HG03432 (cell line): ENCODE data around the gene CCNDBP1.
"Not testable (repeated sequence)": the region's sequence is repeated elsewhere in the genome, so short reads cannot be mapped to it uniquely, and the experiment has no call there.

ENCODE experiments used
- ATAC-seq: cut with Tn5 transposase; IDR thresholded peaks from one replicate; pipeline ENCODE4 v1.9.1; 2021; ENCODE audit warnings: mild to moderate bottlenecking, moderate library complexity; ENCODE audit not compliant: unreplicated experiment

Gene CCNDBP1, protein sequence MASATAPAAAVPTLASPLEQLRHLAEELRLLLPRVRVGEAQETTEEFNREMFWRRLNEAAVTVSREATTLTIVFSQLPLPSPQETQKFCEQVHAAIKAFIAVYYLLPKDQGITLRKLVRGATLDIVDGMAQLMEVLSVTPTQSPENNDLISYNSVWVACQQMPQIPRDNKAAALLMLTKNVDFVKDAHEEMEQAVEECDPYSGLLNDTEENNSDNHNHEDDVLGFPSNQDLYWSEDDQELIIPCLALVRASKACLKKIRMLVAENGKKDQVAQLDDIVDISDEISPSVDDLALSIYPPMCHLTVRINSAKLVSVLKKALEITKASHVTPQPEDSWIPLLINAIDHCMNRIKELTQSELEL

DNA sequence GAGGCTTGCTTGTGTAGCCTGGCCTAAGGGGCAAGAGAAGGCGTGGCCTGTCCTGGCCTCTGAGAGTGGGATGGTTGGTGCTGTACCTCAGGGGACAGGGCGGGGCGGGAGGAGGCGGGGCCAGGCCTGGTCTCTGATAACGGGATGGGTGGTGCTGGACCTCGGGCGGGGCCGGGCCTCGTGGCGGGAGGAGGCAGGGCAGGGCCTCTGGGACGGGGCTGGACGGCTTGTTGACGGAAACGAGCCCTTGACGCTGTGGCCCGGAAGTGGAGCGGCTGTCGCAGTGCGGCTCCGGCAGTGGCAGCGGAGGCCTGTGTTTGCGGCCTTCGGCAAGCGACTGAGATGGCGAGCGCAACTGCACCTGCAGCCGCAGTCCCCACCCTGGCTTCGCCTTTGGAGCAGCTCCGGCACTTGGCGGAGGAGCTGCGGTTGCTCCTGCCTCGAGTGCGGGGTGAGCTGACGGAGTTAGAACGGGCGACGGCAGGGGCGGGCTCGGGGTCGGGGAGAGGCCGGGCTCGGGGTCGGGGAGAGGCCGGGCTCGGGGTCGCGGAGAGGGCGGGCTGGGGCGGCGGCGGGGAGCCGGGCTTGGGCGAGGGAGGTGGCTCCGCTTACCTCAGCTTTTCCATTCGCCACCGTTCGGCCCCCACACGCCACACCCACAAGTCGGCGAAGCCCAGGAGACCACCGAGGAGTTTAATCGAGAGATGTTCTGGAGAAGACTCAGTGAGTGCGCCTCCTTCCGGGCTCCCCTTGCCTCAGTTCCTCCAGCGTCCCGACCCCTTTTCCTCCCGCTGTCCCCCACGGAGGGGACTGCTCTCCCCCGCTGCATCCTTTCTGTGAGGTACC lies at the start of gene CCNDBP1:
CCNDBP1 (plus strand) TSS at position 247 of the 846 bp plus-strand sequence; CDS start at position 343, 96 bp downstream.
- ATAC-seq: peak; percentile 95

DNA sequence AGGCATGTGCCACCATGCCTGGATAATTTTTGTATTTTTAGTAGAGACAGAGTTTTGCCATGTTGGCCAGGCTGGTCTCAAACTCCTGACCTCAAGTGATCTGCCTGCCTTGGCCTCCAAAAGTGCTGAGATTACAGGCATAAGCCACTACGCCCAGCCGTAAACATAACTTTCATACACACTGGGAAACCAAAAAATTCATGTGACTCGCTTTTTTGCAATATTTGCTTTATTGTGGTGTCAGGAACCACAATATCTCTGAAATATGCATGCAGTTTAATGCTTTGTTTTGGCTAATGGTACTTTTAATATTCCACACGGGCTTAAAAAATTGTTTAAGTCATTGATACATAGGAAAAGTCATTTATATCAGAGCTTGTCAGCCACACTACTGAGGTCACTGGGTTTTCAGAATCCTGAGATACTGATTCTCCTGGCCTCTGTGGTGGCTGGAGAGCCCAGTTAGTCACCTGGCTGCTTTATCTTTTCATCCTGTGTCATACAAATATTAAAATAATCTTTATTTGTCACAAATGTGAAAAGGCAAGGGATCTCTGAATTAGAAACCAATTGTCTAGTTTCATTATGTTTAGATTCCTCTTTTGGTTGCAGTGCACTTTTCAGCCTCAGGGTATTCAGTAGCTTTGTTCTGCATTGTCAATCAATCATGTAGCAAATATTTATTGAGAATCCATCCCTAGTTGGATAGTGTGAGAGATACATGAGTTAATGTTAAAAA lies 41.8 kb upstream of the CCNDBP1 start:
- no peak for ATAC-seq

DNA sequence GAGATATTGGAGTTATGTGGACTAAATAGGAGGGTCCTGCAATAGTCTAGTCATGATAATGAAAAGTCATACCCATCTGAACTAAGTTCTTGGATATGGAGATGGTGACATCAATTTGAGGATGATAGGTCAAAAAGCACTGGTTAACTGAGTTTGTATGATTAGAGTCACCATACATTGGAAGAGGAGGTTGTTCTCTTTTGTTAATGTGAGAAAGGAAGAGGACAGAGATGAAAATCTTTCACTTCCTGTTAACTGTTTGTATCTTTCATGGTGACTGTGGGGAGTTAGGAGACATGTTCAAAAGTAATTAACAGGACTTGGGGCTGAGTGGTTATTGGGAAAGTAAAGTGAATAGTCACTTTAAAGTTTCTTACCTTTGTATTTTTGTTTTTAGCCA lies 40.7 kb upstream of the CCNDBP1 start:
- no peak for ATAC-seq

DNA sequence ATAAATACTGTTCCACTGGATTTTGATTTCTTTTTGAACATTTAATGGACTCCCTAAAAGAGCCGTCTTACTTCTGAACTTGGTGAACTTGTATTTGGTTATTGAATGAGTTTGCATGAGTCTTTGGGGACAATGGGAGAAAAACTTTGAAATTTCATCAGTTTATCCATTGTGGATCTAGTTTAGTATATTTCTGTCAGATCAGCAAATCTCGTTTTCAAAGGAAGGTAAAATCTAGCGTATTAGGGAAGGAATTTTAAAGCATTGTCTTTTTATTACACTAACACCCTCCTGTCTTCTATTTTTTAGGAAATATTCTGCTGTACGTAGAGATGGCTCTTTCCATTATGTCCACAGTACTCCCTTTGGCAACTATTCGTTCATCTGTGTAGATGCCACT lies 39.0 kb upstream of the CCNDBP1 start:
- no peak for ATAC-seq

DNA sequence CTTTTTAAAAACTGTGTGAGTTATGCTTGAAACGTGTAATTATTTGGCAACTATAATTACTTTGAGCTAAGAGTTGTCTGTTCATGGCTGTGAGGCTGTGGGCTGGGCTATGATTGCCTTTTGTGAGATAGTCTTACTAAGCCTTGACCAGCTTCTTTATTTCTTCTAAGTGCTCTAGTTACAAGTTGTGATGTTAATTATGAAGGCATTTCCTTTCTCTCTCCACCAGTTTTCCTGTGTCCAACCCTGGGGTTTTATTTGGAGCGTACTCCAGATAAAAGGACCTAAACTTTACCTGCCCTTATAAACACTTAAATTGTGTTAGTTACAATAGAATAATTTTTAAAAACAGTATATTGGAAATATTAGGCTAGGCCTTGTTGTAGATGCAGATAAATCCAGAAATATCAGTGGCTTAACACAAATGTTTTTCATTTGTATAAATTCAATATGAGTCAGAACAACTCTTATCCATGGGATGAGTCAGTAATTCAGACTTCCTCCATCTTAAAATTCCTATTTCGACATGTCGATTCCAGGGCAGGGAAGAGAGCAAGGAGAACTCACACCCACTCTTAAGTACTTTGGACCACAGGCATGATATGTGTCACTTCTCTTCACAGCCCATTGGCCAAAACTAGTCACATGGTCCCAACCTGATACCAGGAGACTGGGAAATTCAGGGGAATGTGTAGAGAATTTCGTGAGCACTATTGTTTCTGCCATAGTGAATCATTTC lies 34.8 kb upstream of the CCNDBP1 start:
- ATAC-seq: no peak

DNA sequence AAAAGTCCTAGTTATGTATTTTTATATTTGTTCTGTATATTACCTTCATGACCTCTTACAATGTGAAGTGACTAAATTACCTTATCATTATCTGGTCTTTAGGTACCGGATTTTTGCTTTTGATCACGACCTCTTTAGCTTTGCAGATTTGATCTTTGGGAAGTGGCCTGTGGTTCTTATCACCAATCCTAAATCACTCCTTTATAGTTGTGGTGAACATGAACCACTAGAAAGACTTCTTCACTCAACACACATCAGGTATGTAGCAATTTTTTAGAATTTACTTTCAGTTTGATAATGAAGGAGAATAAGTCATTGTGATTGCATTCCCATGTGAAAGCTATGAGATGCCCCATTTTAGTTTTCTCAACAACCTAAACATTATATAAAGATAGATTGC lies 33.5 kb upstream of the CCNDBP1 start:
- ATAC-seq: no peak

DNA sequence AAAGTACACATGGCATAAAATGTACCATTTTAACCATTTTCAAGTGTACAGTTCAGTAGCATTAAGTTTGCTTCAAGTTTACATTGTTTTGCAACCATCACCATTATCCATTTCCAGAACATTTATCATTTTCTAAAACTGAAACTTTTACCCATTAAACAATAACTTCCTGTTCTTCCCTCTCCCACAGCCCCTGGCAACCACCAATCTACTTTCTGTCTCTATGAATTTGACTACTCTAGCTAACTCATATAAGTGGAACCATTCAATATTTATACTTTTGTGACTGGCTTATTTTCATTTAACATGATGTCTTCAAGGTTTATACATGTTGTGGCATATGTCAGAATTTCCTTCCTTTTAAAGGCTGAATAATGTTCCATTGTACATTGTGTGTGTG lies 31.9 kb upstream of the CCNDBP1 start:
- no peak for ATAC-seq

DNA sequence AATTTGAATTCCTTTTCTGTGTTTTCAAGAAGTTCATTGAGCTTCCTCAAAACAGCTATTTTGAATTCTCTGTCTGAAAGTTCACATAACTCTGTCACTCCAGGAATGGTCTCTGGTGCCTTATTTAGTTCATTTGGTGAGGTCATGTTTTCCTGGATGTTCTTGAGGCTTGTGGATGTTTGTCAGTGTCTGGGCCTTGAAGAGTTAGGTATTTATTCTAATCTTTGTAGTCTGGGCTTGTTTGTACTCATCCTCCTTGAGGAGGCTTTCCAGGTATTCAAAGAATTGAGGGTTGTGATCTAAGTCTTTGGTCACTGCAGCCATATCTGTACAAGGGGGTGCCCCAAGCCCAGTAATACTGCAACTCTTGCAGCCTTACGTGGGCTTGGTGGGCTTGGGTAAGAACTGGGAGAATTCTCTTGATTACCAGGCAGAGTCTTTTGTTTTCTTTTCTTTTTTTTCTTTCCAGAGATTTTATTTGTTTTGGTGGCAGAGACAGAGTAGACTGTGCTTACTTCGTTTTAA lies 19.3 kb upstream of the CCNDBP1 start:
- no peak for ATAC-seq

DNA sequence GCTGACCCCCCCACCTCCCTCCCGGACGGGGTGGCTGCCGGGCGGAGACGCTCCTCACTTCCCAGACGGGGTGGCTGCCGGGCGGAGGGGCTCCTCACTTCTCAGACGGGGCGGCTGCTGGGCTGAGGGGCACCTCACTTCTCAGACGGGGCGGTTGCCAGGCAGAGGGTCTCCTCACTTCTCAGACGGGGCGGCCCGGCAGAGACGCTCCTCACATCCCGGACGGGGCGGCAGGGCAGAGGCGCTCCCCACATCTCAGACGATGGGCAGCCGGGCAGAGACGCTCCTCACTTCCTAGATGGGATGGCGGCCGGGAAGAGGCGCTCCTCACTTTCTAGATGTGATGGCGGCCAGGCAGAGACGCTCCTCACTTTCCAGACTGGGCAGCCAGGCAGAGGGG lies 17.9 kb upstream of the CCNDBP1 start:
- not testable (repeated sequence) for ATAC-seq

DNA sequence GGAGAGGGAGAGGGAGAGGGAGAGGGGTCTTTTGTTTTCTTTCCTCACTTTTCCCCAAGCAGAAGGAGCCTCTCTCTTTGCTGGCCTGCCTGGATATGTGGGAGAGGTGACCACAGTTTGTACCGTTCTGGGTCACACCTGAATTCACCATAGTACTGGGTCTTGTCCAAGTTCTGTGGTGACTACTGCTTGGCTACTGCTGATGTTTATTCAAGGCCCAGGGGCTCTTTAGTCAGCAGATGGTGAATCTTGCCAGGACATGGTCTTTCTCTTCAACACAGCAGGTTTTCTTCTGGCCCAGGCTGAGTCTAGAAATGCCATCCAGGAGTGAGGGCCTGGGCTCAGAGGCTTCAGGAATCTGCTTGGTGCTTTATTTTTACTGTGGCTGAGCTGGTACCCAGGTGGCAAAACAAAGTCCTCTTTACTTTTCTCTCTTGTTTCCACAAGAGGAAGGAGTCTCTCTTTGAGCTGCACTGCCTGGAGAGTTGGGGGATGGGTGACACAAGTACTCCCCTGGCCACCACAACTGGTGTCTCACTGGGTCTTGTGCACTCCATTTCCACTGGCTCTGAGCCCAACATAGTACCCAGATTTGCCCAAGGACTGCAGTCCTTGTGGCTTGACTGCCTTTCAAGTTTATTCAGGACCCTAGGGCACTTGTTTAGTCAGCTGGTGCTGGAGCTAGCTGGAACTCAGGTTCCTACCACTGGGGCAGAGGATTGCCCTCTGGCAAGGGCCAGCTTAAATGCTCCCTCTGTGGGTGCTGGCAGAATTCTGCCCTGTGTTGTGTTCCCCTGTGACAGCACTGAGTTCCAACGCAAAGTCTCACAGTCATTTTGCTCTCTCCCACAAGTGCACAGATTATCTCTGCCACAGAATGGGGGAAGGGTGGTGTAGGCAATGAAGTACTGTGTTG lies 16.8 kb upstream of the CCNDBP1 start:
- no peak for ATAC-seq

DNA sequence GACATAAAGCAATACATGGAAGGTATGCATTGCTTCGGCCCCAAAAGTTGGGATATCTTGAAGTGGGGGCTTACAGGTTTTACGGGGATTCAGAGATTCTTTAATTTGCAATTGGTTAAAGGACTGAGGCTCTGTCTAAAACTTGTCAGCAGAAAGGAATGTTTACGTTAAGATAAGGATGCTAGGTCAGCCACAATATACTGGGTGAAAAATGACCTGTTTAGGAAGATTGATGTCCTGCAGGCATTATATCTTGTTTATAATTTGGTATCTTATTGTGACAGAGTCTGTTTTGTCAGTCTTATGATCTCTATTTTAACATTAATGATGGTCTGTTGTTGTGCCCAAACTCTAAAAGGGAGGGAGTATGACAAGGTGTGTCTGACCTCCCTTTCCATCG lies 15.3 kb upstream of the CCNDBP1 start:
- no peak for ATAC-seq

DNA sequence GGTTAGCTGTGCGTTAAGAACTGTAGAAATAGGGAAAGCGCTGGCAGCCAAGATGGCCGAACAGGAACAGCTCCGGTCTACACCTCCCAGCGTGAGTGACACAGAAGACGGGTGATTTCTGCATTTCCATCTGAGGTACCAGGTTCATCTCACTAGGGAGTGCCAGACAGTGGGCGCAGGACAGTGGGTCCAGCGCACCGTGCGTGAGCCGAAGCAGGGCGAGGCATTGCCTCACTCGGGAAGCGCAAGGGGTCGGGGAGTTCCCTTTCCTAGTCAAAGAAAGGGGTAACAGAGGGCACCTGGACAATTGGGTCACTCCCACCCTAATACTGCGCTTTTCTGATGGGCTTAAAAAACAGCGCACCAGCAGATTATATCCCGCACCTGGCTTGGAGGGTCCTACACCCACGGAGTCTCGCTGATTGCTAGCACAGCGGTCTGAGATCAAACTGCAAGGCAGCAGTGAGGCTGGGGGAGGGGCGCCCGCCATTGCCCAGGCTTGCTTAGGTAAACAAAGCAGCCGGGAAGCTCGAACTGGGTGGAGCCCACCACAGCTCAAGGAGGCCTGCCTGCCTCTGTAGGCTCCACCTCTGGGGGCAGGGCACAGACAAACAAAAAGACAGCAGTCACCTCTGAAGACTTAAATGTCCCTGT lies 9.4 kb upstream of the CCNDBP1 start:
- not testable (repeated sequence) for ATAC-seq

DNA sequence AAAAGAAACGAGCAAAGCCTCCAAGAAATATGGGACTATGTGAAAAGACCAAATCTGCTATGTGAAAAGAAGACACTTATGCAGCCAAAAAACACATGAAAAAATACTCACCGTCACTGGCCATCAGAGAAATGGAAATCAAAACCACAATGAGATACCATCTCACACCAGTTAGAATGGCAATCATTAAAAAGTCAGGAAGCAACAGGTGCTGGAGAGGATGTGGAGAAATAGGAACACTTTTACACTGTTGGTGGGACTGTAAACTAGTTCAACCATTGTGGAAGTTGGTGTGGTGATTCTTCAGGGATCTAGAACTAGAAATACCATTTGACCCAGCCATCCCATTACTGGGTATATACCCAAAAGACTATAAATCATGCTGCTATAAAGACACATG lies 8.1 kb upstream of the CCNDBP1 start:
- ATAC-seq: not testable (repeated sequence)

DNA sequence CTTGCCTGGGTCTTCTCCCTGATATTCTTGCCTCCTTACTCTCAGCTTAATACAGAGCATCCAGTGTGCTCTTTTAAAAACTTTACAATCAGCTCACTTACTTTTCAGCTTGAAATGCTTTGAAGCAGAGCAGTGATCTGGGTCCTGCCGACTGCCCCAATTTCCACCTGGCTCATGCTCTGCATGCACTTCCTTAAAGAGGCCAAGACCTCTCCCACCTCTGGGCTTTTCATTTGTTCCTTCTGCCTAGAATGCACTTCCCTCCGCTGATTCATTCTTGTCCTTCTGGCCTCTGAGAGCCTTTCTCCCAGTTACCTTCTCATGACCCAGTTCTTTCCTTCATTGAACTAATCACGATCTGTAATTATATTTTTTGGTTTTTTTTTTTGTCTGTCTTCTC lies 1.9 kb upstream of the CCNDBP1 start:
- ATAC-seq: no peak

DNA sequence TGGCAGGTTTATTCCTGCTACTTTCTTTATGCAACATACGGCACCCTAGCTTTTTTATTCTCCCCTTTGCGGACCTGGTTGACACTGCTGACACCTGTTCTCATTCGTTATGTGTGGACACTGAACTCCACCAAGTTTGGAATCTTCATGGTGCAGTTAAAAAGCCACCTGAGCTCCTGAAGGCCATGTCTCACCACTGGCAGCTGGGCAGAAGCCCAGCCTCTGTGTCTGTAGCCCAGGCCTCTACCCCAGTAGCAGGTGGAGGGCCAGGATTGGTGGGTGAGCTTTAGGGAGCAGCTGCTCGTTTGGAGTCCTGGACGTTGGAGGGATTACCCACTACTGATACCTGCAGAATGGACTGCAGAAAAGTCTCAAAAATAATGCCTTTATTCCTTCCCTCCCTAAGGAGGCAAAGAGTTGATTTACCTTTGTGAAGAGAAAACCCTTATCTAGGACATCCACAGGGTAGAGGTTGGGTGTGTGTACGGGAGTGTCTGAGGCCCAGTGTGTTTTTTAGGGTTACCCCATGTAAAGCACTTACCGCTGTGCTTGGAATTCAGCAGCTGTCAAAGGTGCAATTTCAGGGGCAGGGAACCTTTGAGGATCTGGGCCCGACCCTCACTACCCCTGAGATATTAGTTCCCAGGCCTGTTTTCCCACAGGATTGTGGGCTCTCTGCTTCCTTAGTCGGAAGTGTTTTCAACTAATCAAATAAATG lies 637 bp upstream of the CCNDBP1 start:
- no peak for ATAC-seq

DNA sequence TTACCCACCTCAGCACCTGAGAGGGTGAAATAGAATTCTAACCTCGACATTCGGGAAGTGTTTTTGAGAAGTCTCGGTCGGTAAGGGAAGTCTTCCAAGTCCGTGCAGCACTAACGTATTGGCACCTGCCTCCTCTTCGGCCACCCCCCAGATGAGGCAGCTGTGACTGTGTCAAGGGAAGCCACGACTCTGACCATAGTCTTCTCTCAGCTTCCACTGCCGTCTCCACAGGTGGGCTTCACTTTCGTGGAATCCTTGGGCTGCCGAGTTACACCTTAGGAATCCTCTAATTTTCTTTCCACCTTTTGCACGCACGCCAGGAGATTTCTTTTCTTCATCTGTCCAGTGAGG lies 775 bp downstream of the CCNDBP1 start:
- peak; percentile 21 for ATAC-seq

DNA sequence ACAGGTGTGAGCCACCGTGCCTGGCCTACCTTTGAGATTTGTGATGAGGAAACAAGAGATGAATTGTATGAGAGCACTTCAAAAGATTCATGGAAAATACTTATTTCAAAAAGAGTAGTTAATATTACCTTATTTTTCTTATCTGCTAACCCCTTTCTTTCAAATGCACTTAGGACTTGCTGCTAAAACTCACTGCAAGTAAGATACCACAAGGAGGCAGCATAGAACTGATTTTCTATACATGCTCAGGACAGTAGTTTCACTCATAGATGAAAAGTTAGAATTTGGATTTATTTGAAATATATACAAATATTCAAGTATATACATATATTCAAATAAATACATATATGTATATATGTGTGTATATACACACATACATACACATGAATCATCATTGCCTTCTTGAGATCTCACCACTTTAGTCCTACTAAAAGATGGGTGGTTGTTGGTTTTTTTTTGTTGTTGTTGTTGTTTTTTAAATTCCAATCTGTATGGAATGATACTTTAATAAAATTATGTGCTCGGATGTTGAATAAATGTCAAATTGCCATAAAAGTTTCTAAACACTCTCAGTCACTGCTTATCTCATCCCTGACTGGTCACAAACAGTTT lies 2.4 kb downstream of the CCNDBP1 start:
- ATAC-seq: no peak

DNA sequence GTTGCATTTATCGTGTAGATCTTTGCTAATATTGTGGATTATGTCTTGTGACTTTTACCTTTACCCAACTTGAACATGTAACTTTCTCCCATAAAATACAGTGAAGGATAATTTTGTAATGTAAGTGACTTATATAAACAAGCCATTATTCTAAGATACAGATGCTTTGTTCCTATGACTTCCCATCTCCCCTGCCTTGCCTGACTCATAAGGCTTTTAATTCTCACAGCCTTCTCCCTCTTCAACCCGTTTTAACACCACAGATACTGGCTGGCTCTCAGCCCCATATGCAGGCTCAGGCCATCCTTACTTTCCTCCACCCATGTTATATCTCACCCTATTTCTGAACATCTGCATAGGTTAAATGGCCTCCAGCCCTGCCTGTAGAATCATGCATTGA lies 4.1 kb downstream of the CCNDBP1 start:
- ATAC-seq: no peak
